Fibroblast of the aortic adventitia (primary cell): ENCODE results near the gene PSKH1. TPM values are rescaled to one million over a fixed set of nuclear protein-coding genes. Genes with fewer than 3 reads are reported as not detected.
A peak's percentile ranks its signal among the peaks of the same experiment; 100 is the strongest.

ENCODE experiments used
- DNase-seq: peaks from one replicate; pipeline ENCODE4 v3.0.0-alpha.2; 2010; ENCODE audit warnings: low read depth
- H3K4me3 ChIP-seq: 2 replicates; pipeline ENCODE4 v1.5.1; 2011; ENCODE audit warnings: low read depth, mild to moderate bottlenecking, control low read depth, low read length, moderate library complexity
- CTCF ChIP-seq: IDR thresholded peaks from 2 replicates; pipeline ENCODE4 v1.5.1; 2011; ENCODE audit warnings: mild to moderate bottlenecking, low read length, control low read depth, inconsistent platforms; ENCODE audit not compliant: insufficient read depth
- total RNA-seq: library from RNA; depleted of rRNA; stranded (reverse); fragments of >200 nt; gene quantifications from 2 replicates; pipeline ENCODE4 v1.2.3, GENCODE V29; 2012; ENCODE audit warnings: low replicate concordance

Gene PSKH1
- total RNA-seq, 1 donor: 19.8 TPM

GRCh38 chr16:67930191-67930590, 37.1 kb downstream of the PSKH1 start:
- TF ChIP-seq CTCF: no peak
- no peak overlapping the region for H3K4me3 ChIP-seq
- no peak for DNase-seq

GRCh38 chr16:67930678-67931211, 37.7 kb downstream of the PSKH1 start:
- DNase-seq: no peak
- no peak overlapping the region for H3K4me3 ChIP-seq
- no peak for TF ChIP-seq CTCF

- no peak for DNase-seq
- peak; percentile 33 for TF ChIP-seq CTCF
- H3K4me3 ChIP-seq: no peak within 1 kb of the TSS
Observed at GRCh38 chr16:67931712-67932461, 38.8 kb downstream of the PSKH1 start, which contains the start of gene CTRL. CTRL (minus strand) TSS chr16:67931862; CDS start chr16:67931852, 10 bp downstream.

- no peak overlapping the region for H3K4me3 ChIP-seq
- TF ChIP-seq CTCF: no peak
- DNase-seq: no peak
Observed at GRCh38 chr16:67932462-67932840, 39.4 kb downstream of the PSKH1 start.

- no peak for DNase-seq
- no peak for TF ChIP-seq CTCF
- H3K4me3 ChIP-seq: no peak overlapping the region
Observed at GRCh38 chr16:67933805-67934204, 40.8 kb downstream of the PSKH1 start.

GRCh38 chr16:67934306-67935100, 41.4 kb downstream of the PSKH1 start:
- peak overlapping the region; percentile 96 for H3K4me3 ChIP-seq
- DNase-seq: no peak
- TF ChIP-seq CTCF: no peak
